ENCODE results near the gene CCL28. TPM values are rescaled to one million over a fixed set of nuclear protein-coding genes. Genes with fewer than 3 reads are reported as not detected.

The CCL28 gene
- total and polyA plus RNA-seq, 2 experiments from 2014 or later: not detected

- Histone ChIP-seq H3K27ac (no peak overlapping the region), H3K36me3 (no peaks in the 10 kb centered on the region), H3K27me3 (no peaks in the 10 kb centered on the region), H3K9me3 (ENCODE audit: low read depth) (no peaks in the 10 kb centered on the region), H3K4me3 (no peak overlapping the region), H3K4me1 (ENCODE audit: low read depth) (no peaks in the 10 kb centered on the region)
- no peak for TF ChIP-seq CTCF (IDR thresholded peaks at IDR 0.05; ENCODE audit: low read depth, low read length)
- DNase-seq (ENCODE audit: low read depth in 1 of 2, low spot score in 1 of 2): no peak
These were observed 4.0 kb upstream of the CCL28 start for GRCh38 chr5:43415935-43416802.

GRCh38 chr5:43413966-43414365, 1.8 kb upstream of the CCL28 start:
- DNase-seq (ENCODE audit: low read depth in 1 of 2, low spot score in 1 of 2): no peak

GRCh38 chr5:43412644-43413043, 453 bp upstream of the CCL28 start:
- no peak overlapping the region for H3K4me3 ChIP-seq
- no peaks in the 10 kb centered on the region for H3K4me1 ChIP-seq (ENCODE audit: low read depth)
- no peaks in the 10 kb centered on the region for H3K36me3 ChIP-seq
- no peak for TF ChIP-seq CTCF (IDR thresholded peaks at IDR 0.05; ENCODE audit: low read depth, low read length)
- no peaks in the 10 kb centered on the region for H3K9me3 ChIP-seq (ENCODE audit: low read depth)
- no peaks in the 10 kb centered on the region for H3K27me3 ChIP-seq
- H3K27ac ChIP-seq: no peak overlapping the region
- DNase-seq (ENCODE audit: low read depth in 1 of 2, low spot score in 1 of 2): no peak

More at GRCh38 chr5:43413966-43414365, 1.8 kb upstream of the CCL28 start:
- H3K36me3 ChIP-seq: no peaks in the 10 kb centered on the region
- H3K27ac ChIP-seq: no peak overlapping the region
- no peak for TF ChIP-seq CTCF (IDR thresholded peaks at IDR 0.05; ENCODE audit: low read depth, low read length)
- H3K9me3 ChIP-seq (ENCODE audit: low read depth): no peaks in the 10 kb centered on the region
- H3K27me3 ChIP-seq: no peaks in the 10 kb centered on the region
- H3K4me1 ChIP-seq (ENCODE audit: low read depth): no peaks in the 10 kb centered on the region
- no peak overlapping the region for H3K4me3 ChIP-seq

- no peaks in the 10 kb centered on the region for H3K36me3 ChIP-seq
- DNase-seq (ENCODE audit: low read depth in 1 of 2, low spot score in 1 of 2): no peak
- no peak overlapping the region for H3K4me3 ChIP-seq
- H3K9me3 ChIP-seq (ENCODE audit: low read depth): no peaks in the 10 kb centered on the region
- no peaks in the 10 kb centered on the region for H3K4me1 ChIP-seq (ENCODE audit: low read depth)
- no peak overlapping the region for H3K27ac ChIP-seq
- TF ChIP-seq CTCF (IDR thresholded peaks at IDR 0.05; ENCODE audit: low read depth, low read length): no peak
- no peaks in the 10 kb centered on the region for H3K27me3 ChIP-seq
These were observed 696 bp downstream of the CCL28 start for GRCh38 chr5:43411495-43411894.

GRCh38 chr5:43410414-43410813, 1.8 kb downstream of the CCL28 start:
- H3K36me3 ChIP-seq: no peaks in the 10 kb centered on the region
- no peaks in the 10 kb centered on the region for H3K4me1 ChIP-seq (ENCODE audit: low read depth)
- no peaks in the 10 kb centered on the region for H3K27me3 ChIP-seq
- no peaks in the 10 kb centered on the region for H3K9me3 ChIP-seq (ENCODE audit: low read depth)
- TF ChIP-seq CTCF (IDR thresholded peaks at IDR 0.05; ENCODE audit: low read depth, low read length): no peak
- no peak overlapping the region for H3K4me3 ChIP-seq
- H3K27ac ChIP-seq: no peak overlapping the region
- no peak for DNase-seq (ENCODE audit: low read depth in 1 of 2, low spot score in 1 of 2)
